Body of pancreas (tissue), 4 donors: Measurements from ENCODE around the gene MRPL34.

Source experiments
- POLR2A ChIP-seq, 3 donors: fragments of 450-650 bp; IDR thresholded peaks; one replicate each; pipeline ENCODE4 v1.6.1; 2016; ENCODE audit warnings: antibody characterized with exemption in 3 of 3, mild to moderate bottlenecking in 2 of 3
- TF ChIP-seq, protein P1 (sequence below), 7 experiments: fragments of 450-650 bp in 4 of 7; fragments of 200-600 bp in 3 of 7; sonication (generic) in 3 of 7; IDR thresholded peaks; one replicate each; pipeline ENCODE4 v1.5.1; 2016 to 2019; ENCODE audit warnings: antibody characterized with exemption in 7 of 7

DNA sequence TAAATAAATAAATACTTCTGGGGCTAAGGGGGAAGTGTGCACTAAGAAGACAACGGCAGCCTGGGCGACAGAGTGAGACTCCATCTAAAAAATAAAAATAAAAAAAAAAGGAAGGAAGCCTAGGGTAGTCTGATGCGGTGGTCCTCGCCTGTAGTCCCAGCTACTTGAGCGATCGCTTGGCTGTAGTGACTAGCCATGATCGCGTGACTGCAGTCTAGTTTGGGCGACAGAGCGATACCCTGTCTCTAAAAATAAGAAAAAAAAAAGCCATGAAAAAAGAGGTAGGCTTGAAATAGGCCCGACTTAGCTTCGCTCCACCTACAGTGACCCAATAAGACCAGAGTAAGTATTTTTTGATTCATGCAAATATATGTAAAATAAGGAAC lies 39.1 kb upstream of the MRPL34 start:
- TF ChIP-seq, protein P1, sequence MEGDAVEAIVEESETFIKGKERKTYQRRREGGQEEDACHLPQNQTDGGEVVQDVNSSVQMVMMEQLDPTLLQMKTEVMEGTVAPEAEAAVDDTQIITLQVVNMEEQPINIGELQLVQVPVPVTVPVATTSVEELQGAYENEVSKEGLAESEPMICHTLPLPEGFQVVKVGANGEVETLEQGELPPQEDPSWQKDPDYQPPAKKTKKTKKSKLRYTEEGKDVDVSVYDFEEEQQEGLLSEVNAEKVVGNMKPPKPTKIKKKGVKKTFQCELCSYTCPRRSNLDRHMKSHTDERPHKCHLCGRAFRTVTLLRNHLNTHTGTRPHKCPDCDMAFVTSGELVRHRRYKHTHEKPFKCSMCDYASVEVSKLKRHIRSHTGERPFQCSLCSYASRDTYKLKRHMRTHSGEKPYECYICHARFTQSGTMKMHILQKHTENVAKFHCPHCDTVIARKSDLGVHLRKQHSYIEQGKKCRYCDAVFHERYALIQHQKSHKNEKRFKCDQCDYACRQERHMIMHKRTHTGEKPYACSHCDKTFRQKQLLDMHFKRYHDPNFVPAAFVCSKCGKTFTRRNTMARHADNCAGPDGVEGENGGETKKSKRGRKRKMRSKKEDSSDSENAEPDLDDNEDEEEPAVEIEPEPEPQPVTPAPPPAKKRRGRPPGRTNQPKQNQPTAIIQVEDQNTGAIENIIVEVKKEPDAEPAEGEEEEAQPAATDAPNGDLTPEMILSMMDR (IDR thresholded peaks at IDR 0.05) = no peak
- TF ChIP-seq POLR2A (IDR thresholded peaks at IDR 0.05) = no peak
